GM12878 (cell line): ENCODE results near the gene PHACTR1.

ENCODE experiments used
- EZH2 ChIP-seq: IDR thresholded peaks from 2 replicates; pipeline ENCODE4 v1.6.1; 2012; ENCODE audit warnings: low read depth, mild to moderate bottlenecking, control low read depth, inconsistent platforms, low read length, borderline replicate concordance; ENCODE audit not compliant: control insufficient read depth
- GATAD2B ChIP-seq: fragments of 450-650 bp; conservative IDR thresholded peaks from 2 replicates; pipeline ENCODE4 v1.6.1; 2017; ENCODE audit warnings: low read depth, mild to moderate bottlenecking, moderate library complexity
- HDAC2 ChIP-seq: fragments of 200-600 bp; sonication (generic); IDR thresholded peaks from 2 replicates; pipeline ENCODE4 v1.6.1; 2017
- KDM1A ChIP-seq: fragments of 200-600 bp; sonication (generic); IDR thresholded peaks from 2 replicates; pipeline ENCODE4 v1.6.1; 2016; ENCODE audit warnings: borderline replicate concordance
- RFX5 ChIP-seq: IDR thresholded peaks from 2 replicates; pipeline ENCODE4 v1.6.1; 2011; ENCODE audit warnings: low read depth, low read length, improper control_type of control experiment
- STAT3 ChIP-seq: IDR thresholded peaks from 2 replicates; pipeline ENCODE4 v1.6.1; 2011; ENCODE audit warnings: low read depth, low read length, improper control_type of control experiment
- TF ChIP-seq, protein P1 (sequence below), 3 experiments: IDR thresholded peaks in 2 of 3; conservative IDR thresholded peaks in 1 of 3; 2 replicates each; pipeline ENCODE4 v1.5.1; 2011; ENCODE audit warnings: low read depth in 3 of 3, low read length in 3 of 3, mild to moderate bottlenecking in 3 of 3, control low read depth in 2 of 3, moderate library complexity in 2 of 3, inconsistent platforms in 1 of 3, mixed read lengths in 1 of 3; ENCODE audit not compliant: control insufficient read depth in 2 of 3, insufficient read depth in 1 of 3; ENCODE audit errors: extremely low read depth in 1 of 3
- TF ChIP-seq, protein P2 (sequence below): IDR thresholded peaks from 2 replicates; pipeline ENCODE4 v1.6.1; 2012; ENCODE audit warnings: low read depth, low read length, improper control_type of control experiment

DNA sequence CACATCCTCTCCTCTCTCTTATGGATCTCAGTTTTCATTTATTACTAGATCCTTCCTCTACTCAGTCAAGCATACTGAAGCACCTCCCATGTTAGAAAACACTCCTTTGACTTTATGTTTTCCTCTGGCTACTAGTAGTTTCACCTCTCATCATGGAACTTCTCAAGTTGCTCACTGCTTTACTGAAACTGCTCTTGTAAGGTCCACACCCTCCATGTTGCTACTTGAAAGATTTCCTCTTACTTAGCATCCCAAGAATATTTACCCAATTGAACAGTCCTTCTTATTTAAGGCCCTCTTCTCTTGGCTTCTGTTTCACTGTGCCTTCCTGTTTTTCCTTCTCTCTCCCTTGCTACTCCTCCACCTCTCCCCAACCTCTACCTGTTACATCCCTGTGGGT lies 381.4 kb downstream of the PHACTR1 start:
- TF ChIP-seq GATAD2B = no peak
- TF ChIP-seq, protein P1, sequence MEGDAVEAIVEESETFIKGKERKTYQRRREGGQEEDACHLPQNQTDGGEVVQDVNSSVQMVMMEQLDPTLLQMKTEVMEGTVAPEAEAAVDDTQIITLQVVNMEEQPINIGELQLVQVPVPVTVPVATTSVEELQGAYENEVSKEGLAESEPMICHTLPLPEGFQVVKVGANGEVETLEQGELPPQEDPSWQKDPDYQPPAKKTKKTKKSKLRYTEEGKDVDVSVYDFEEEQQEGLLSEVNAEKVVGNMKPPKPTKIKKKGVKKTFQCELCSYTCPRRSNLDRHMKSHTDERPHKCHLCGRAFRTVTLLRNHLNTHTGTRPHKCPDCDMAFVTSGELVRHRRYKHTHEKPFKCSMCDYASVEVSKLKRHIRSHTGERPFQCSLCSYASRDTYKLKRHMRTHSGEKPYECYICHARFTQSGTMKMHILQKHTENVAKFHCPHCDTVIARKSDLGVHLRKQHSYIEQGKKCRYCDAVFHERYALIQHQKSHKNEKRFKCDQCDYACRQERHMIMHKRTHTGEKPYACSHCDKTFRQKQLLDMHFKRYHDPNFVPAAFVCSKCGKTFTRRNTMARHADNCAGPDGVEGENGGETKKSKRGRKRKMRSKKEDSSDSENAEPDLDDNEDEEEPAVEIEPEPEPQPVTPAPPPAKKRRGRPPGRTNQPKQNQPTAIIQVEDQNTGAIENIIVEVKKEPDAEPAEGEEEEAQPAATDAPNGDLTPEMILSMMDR (IDR thresholded peaks at IDR 0.05 in 2 of 3, conservative IDR thresholded peaks at IDR 0.05 in 1 of 3; ENCODE audit: control insufficient read depth in 2 of 3, extremely low read depth in 1 of 3, insufficient read depth in 1 of 3, low read depth in 3 of 3, low read length in 3 of 3) = no peak
- TF ChIP-seq, protein P2, sequence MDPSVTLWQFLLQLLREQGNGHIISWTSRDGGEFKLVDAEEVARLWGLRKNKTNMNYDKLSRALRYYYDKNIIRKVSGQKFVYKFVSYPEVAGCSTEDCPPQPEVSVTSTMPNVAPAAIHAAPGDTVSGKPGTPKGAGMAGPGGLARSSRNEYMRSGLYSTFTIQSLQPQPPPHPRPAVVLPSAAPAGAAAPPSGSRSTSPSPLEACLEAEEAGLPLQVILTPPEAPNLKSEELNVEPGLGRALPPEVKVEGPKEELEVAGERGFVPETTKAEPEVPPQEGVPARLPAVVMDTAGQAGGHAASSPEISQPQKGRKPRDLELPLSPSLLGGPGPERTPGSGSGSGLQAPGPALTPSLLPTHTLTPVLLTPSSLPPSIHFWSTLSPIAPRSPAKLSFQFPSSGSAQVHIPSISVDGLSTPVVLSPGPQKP = no peak
- no peak for TF ChIP-seq RFX5
- no peak for TF ChIP-seq STAT3
- TF ChIP-seq HDAC2 = no peak
- TF ChIP-seq EZH2 = no peak
- no peak for TF ChIP-seq KDM1A
